Mesenteric fat pad (tissue), 1 donor: ENCODE data around the gene PLEKHG2. TPM values are rescaled to one million over a fixed set of nuclear protein-coding genes. Genes with fewer than 3 reads are reported as not detected.
"Not testable (repeated sequence)": the region's sequence is repeated elsewhere in the genome, so short reads cannot be mapped to it uniquely, and the experiment has no call there.

Experiments
- DNase-seq: peaks from one replicate; pipeline ENCODE4 v3.0.0-alpha.2; 2020; ENCODE audit warnings: low spot score
- long read RNA-seq: library from polyadenylated mRNA; unstranded; transcript quantifications from one replicate; pipeline ENCODE4 v2.0.0, GENCODE V29; 2020
- total RNA-seq: library from RNA; stranded (reverse); fragmentation: NEBNext Ultra II Directional; extraction: Animal tissue kit (Norgen Biotek cat#: 25700); gene quantifications from one replicate; pipeline ENCODE4 v1.2.1, GENCODE V29; 2021
- donor health status: DM: yes; HTN: yes; CAD: no.

Gene PLEKHG2, protein sequence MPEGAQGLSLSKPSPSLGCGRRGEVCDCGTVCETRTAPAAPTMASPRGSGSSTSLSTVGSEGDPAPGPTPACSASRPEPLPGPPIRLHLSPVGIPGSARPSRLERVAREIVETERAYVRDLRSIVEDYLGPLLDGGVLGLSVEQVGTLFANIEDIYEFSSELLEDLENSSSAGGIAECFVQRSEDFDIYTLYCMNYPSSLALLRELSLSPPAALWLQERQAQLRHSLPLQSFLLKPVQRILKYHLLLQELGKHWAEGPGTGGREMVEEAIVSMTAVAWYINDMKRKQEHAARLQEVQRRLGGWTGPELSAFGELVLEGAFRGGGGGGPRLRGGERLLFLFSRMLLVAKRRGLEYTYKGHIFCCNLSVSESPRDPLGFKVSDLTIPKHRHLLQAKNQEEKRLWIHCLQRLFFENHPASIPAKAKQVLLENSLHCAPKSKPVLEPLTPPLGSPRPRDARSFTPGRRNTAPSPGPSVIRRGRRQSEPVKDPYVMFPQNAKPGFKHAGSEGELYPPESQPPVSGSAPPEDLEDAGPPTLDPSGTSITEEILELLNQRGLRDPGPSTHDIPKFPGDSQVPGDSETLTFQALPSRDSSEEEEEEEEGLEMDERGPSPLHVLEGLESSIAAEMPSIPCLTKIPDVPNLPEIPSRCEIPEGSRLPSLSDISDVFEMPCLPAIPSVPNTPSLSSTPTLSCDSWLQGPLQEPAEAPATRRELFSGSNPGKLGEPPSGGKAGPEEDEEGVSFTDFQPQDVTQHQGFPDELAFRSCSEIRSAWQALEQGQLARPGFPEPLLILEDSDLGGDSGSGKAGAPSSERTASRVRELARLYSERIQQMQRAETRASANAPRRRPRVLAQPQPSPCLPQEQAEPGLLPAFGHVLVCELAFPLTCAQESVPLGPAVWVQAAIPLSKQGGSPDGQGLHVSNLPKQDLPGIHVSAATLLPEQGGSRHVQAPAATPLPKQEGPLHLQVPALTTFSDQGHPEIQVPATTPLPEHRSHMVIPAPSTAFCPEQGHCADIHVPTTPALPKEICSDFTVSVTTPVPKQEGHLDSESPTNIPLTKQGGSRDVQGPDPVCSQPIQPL (N-terminal part only)
- 56.4 TPM for total RNA-seq
- long read RNA-seq, partial matches to known transcripts: 4 of 17 reads
- long read RNA-seq, other reads (novel, unspliced or antisense): 13 of 17 reads

DNA sequence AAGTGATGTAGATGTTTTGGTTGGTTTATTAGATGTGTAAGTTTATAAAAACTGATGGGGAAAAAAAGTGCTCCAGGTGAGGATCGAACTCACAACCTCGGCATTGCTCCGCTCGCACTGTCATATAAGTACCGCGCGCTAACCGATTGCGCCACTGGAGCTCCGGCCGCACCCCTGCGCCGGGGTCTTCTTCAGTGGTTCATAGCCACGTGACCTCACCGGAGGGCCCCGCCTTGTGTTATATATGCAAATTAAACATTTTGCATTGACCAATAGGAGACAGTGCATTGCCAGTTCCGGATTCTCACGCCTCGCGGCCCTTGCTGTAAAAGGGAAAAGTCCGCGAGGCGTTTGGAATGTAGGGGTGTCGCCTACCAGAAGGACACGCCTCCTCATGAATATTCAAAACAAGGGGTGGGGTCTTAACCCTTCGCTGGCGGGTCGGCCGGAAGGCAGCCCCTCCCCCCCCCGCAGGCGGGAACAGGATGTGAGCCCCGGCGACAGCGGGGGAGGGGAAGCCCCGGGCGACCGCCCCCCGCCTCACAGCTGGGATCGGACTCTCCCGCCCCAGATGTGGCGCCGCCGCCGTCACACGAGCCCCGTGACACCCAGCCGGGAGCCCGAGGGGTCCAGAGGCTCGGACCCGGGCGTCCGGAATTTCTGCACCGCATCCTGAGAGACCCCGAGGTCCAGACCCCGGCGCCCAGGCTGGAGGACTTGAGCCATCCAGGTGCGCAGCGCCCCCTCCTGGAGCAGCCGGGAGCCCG is at the start of gene PLEKHG2:
TSS of gene PLEKHG2 (plus strand) at position 570 of the 767 bp plus-strand sequence. CDS start 1,418 bp downstream, outside the sequence.
- peak; percentile 99 for DNase-seq

GRCh38 chr19:39362682-39363657 is 49.5 kb upstream of the PLEKHG2 start:
- no peak for DNase-seq

GRCh38 chr19:39363901-39364457 is 48.5 kb upstream of the PLEKHG2 start:
- no peak for DNase-seq

- DNase-seq: no peak
These were observed 46.9 kb upstream of the PLEKHG2 start for GRCh38 chr19:39365531-39365930.

- DNase-seq: no peak
These were observed 43.3 kb upstream of the PLEKHG2 start for GRCh38 chr19:39369200-39369599.

- DNase-seq: no peak
These were observed 41.7 kb upstream of the PLEKHG2 start for GRCh38 chr19:39370735-39371134.

DNA sequence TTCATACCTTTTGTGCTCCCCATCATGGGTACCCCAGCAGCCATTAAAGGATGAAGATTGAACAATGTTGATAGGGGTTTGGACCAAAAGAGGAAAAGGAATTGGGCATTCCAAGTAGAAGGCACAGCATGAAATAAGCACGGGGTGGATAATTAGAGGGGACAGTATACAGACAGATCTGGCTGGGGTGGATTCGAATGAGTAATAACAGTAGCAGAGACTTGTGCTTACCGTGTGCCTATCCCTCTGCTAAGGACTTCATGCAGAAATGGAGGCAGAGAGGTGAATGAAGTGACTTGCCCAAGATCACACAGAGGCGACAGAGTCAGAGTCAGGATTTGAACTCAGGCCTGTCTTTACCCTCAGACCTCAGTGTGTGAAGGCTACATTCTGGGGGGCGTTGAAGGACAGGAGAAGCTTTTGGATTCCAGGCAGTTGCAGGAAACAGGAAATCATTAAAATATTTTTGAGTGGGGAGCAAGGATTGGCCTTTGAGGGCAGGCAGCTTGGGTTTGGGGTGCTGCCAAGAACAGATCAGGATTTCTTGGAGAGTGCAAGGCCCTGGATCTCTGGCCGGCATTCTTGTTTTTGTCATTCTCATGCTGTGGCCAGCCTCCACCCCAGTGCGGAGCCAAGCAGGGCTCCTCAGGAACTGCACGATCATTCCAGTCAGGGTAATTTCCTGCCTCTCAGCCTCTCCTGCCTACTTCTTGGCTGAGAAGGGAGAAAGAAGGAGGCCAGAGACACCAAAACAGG is 40.2 kb upstream of the PLEKHG2 start:
- no peak for DNase-seq

- no peak for DNase-seq
These were observed 39.5 kb upstream of the PLEKHG2 start for GRCh38 chr19:39372941-39373340.

DNA sequence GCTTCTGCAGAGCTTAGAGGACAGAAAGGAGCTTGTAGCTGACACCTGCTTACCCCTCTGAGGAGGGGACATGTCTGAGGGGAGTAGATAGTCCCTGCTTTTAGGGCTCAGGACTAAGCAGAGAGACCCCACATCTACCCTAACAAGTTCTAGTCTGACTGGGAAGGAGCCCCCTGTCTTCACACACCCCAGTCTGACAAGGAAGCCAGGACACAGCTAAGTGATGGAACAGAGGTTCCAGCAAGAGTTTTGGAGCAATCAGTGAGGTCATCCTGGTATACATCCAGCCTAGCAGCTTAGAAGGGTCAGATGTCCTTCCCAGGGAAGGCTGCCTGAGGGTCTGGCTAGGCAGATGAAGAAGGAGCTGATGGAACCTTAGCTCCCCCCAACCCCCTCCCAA is 36.5 kb upstream of the PLEKHG2 start:
- no peak for DNase-seq

GRCh38 chr19:39377373-39378362 is 34.8 kb upstream of the PLEKHG2 start:
- no peak for DNase-seq

GRCh38 chr19:39379366-39379765 is 33.1 kb upstream of the PLEKHG2 start:
- not testable (repeated sequence) for DNase-seq

DNA sequence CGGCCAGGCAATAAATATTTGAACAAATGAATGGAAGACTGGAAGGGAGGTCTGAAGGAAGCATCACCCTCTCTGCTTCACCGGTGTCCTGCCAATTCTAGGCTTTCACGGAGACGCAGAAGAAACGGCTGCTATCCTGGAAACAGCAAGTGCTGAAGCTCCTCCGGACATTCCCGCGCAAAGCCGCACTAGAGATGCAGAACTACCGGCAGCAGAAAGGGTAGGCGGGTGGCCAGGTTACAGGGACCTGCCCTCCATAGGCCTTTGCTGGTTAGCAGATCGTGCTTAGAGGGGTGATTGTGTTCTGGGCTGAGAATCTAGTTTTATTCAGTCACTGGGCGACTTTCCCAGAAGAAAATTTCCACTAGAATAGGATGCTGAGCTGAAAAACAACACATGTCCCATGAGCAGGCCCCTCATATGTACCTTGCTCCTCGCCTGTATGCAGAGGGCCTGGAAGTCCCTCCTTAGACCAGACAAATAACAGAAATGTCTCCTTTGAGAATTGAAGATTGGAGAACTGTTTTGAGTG is 32.5 kb upstream of the PLEKHG2 start:
- no peak for DNase-seq

DNA sequence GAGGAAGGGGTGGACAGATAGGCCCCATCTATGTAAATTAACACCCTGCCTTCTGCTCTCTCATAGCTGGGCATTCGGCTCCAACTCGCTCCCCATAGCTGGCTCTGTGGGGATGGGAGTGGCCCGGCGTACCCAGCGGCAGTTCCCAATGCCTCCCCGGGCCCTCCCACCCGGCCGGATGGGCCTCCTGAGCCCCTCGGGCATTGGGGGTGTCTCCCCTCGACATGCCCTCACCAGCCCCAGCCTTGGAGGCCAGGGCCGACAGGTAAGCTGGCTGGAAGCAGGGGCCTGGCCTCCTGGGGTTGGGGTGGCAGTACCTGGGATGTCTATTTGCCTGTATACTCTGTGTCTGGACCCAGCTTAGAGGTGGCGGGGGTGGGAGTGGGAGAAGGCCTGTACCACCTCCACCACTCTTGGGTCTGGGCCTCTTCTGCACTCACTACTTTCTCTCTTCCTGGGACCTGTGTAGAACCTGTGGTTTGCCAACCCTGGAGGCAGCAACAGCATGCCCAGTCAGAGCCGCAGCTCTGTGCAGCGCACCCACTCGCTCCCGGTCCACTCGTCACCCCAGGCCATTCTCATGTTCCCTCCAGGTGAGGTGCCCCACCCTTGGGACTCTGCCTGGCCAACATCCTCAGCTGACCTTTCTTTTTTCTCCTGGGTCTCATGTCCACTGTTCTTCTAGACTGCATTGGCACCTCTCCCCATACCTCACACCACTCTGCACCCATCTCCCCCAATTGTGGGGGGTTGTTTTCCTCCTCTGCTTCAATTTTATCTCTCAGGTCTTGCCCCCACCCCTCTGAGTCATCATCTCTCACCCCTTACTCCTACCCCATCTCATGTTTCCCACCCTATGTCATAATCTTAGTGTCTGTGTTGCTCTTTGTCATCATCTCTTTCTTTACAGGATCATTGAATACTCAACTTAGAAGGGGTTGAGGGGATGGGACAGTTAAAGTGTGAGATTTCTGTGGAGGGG is 31.7 kb upstream of the PLEKHG2 start:
- no peak for DNase-seq

DNA sequence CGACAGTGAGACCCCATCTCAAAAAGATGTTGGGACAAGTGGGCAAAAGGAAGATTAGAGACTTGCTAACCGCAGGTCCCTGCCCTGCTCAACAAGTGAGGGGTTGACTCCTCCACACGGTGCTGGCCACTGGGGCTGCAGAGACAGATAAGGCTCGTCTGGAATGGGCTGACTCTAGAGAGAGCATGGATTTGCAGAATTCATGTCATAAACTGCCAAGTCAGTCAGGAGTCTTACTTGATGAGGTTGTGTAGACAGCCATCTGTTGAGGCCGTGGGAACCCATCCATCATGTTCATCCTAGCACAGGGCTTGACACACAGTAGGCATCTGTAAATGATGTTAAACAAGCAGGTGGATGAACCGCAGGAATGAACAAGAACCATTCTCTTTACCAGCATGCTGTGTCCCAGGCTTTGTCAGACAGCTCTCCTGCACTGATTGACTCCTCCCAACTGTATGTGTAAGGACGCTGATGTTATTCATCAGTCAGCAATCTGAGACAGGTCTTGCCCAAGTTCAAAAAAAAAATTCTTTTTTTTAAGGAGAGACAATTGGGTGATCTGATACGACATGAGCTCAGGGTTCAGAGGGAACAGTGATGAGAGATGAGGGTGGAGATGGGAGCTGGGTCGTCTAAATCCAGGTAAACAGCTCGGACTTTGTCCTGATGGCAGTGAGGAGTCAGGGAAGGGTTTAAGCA is 30.4 kb upstream of the PLEKHG2 start:
- DNase-seq: no peak
